Sigmoid colon (tissue), 4 donors: ENCODE measurements around the gene CCDC85B.

Experiments used
- POLR2A ChIP-seq, 2 donors: fragments of 450-650 bp; IDR thresholded peaks; one replicate each; pipeline ENCODE4 v1.6.1; 2016; ENCODE audit warnings: antibody characterized with exemption in 2 of 2, mild to moderate bottlenecking in 2 of 2, moderate library complexity in 2 of 2
- POLR2AphosphoS5 ChIP-seq, 4 donors: sonication (generic); formaldehyde crosslinking; IDR thresholded peaks; one replicate each; pipeline ENCODE4 v1.6.1; 2017; ENCODE audit warnings: antibody characterized with exemption in 4 of 4
- TF ChIP-seq, protein P1 (sequence below), 4 experiments: fragments of 450-650 bp in 3 of 4; fragments of 200-600 bp in 1 of 4; IDR thresholded peaks; one replicate each; pipeline ENCODE4 v1.5.1; 2016 to 2019; ENCODE audit warnings: antibody characterized with exemption in 4 of 4, mild to moderate bottlenecking in 3 of 4, moderate library complexity in 2 of 4

DNA sequence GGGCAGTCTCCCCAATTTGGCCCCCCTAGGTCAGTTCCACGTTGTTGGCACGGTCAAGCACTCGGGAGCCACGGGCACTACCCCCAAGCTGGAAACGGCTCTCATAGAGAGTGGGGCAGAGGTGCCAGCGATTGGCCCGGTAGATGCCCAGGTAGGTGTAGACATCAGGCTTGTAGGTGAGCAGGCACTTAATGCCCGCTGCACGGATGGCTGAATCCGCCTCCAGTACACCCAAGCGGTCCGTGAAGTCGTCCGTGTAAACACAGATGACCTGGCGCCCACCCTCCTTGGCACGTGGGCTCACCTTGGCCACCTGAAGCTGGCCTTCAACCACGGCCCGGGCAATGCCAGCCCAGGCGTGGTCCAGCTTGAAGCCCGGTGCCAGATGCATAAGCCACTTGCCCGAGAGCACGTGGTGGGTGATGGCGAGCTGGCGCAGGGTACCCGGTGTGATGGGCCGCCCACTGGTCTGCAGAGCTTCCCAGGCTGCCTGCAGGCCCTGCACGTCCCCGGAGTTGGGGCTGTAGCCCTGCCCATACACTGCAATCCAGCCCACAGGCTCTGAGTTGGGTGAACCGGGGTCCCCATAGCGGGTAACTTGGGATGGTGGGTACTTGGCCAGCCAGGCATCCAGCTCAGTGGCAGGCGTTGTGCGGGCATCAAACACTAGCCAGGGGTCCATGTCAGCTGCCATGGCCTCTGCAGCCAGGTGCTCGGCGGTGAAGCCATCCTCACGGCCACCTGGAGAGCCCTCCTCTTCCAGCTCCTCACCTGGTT, 27.1 kb downstream of the CCDC85B start:
- TF ChIP-seq, protein P1, sequence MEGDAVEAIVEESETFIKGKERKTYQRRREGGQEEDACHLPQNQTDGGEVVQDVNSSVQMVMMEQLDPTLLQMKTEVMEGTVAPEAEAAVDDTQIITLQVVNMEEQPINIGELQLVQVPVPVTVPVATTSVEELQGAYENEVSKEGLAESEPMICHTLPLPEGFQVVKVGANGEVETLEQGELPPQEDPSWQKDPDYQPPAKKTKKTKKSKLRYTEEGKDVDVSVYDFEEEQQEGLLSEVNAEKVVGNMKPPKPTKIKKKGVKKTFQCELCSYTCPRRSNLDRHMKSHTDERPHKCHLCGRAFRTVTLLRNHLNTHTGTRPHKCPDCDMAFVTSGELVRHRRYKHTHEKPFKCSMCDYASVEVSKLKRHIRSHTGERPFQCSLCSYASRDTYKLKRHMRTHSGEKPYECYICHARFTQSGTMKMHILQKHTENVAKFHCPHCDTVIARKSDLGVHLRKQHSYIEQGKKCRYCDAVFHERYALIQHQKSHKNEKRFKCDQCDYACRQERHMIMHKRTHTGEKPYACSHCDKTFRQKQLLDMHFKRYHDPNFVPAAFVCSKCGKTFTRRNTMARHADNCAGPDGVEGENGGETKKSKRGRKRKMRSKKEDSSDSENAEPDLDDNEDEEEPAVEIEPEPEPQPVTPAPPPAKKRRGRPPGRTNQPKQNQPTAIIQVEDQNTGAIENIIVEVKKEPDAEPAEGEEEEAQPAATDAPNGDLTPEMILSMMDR (IDR thresholded peaks at IDR 0.05): no peak
- TF ChIP-seq POLR2A (IDR thresholded peaks at IDR 0.05) (no peak), POLR2AphosphoS5 (IDR thresholded peaks at IDR 0.05) (no peak)
